Sigmoid colon (tissue), 7 donors: Measurements from ENCODE around the gene SLC51B. TPM values are rescaled to one million over a fixed set of nuclear protein-coding genes. Genes with fewer than 3 reads are reported as not detected.
A peak's percentile ranks its signal among the peaks of the same experiment; 100 is the strongest.

Experiments
- DNase-seq: peaks from one replicate; pipeline ENCODE4 v3.0.0-alpha.2; 2019
- H3K27ac ChIP-seq, 4 donors: fragments of 200-600 bp; sonication (generic); one replicate each; pipeline ENCODE4 v1.5.1; 2016 to 2019; ENCODE audit warnings: mild to moderate bottlenecking in 1 of 4
- H3K27me3 ChIP-seq, 3 donors: fragments of 200-600 bp; sonication (generic); one replicate each; pipeline ENCODE4 v1.5.1; 2019; ENCODE audit warnings: mild to moderate bottlenecking in 1 of 3
- H3K36me3 ChIP-seq, 4 donors: fragments of 200-600 bp; sonication (generic); one replicate each; pipeline ENCODE4 v1.5.1; 2016 to 2019
- H3K4me1 ChIP-seq, 4 donors: fragments of 200-600 bp; sonication (generic); one replicate each; pipeline ENCODE4 v1.5.1; 2017 to 2019
- H3K4me3 ChIP-seq, 4 donors: fragments of 200-600 bp; sonication (generic); one replicate each; pipeline ENCODE4 v1.5.1; 2017 to 2019; ENCODE audit warnings: mild to moderate bottlenecking in 2 of 4, moderate library complexity in 1 of 4
- H3K9me3 ChIP-seq, 4 donors: fragments of 200-600 bp in 3 of 4; sonication (generic) in 3 of 4; one replicate each; pipeline versions ENCODE4 v1.5.1 to v1.6.1; 2013 to 2019
- EP300 ChIP-seq, 4 donors: sonication (generic); formaldehyde crosslinking; IDR thresholded peaks; one replicate each; pipeline ENCODE4 v1.6.1; 2017; ENCODE audit warnings: antibody characterized with exemption in 4 of 4
- POLR2A ChIP-seq, 2 donors: fragments of 450-650 bp; IDR thresholded peaks; one replicate each; pipeline ENCODE4 v1.6.1; 2016; ENCODE audit warnings: antibody characterized with exemption in 2 of 2, mild to moderate bottlenecking in 2 of 2, moderate library complexity in 2 of 2
- POLR2AphosphoS5 ChIP-seq, 4 donors: sonication (generic); formaldehyde crosslinking; IDR thresholded peaks; one replicate each; pipeline ENCODE4 v1.6.1; 2017; ENCODE audit warnings: antibody characterized with exemption in 4 of 4
- WGBS, 2 donors: extraction: QIAGEN DNeasy Blood & Tissue Kit; methylation state at CpG; one replicate each; pipeline ENCODE4 v1.1.7; 2013; 5-methylcytosine and 5-hydroxymethylcytosine counted together
- intact Hi-C: fragments of 100-400 bp; cut with DNase I; formaldehyde crosslinking; loops from one replicate; pipeline ENCODE4 v1.15.1; 2023
- polyA plus RNA-seq, 3 donors: library from polyadenylated mRNA; stranded (reverse); fragments of 200-250 nt; gene quantifications; one replicate each; pipeline ENCODE4 v1.2.3, GENCODE V29; 2013
- total RNA-seq, 4 donors: library from RNA; depleted of rRNA; stranded (reverse); fragments of >200 nt; gene quantifications; one replicate each; pipeline ENCODE4 v1.1.0, GENCODE V29; 2016
- TF ChIP-seq, protein P1 (sequence below), 4 experiments: fragments of 450-650 bp in 3 of 4; fragments of 200-600 bp in 1 of 4; IDR thresholded peaks; one replicate each; pipeline ENCODE4 v1.5.1; 2016 to 2019; ENCODE audit warnings: antibody characterized with exemption in 4 of 4, mild to moderate bottlenecking in 3 of 4, moderate library complexity in 2 of 4
- donor health status: healthy with polysubstance abuse.
- donor health status: Bipolar disorder and iron deficiency.
- donor health status: healthy.

Gene SLC51B
- total and polyA plus RNA-seq, 7 donors = 76.3 to 92.5 (median 77.0) TPM; not detected in 4

DNA sequence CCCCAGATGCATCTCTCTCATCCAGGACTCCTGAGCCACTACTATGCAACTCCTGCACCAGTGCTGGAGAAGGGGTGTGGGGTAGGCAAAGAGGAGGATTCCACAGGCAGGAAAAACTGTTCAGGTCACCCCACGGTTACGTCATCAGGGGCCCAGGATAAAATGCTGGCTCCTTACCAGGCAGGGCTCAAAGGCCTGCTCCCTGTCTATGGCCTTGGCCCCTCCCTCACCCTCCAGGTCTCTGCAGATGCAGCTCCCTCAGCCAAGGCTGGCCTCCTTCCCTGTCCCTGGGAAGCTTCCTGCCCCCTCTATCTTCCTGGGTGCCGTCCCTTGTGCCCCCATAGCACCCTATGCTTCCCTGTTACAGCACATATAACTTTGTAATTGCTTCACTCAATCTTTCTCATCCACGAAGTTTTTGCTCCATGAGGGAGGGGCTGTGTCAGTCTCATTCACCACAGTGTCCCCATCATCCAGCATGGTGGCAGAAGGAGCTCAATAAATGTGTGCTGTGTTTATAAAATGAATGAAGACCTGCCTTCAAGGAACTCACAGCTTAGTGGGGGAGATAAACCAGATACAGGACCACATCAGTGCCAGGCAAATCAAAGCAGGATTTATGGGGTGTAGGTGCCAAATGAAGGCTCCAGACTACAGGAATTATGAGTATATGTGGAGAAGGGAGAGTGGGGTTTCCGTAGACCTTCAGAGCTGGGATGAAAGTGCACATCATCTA lies 50.0 kb downstream of the SLC51B start:
- 33 to 65% methylated on average over 5 of the region's 5 CpGs for WGBS, 2 donors
- TF ChIP-seq, protein P1, sequence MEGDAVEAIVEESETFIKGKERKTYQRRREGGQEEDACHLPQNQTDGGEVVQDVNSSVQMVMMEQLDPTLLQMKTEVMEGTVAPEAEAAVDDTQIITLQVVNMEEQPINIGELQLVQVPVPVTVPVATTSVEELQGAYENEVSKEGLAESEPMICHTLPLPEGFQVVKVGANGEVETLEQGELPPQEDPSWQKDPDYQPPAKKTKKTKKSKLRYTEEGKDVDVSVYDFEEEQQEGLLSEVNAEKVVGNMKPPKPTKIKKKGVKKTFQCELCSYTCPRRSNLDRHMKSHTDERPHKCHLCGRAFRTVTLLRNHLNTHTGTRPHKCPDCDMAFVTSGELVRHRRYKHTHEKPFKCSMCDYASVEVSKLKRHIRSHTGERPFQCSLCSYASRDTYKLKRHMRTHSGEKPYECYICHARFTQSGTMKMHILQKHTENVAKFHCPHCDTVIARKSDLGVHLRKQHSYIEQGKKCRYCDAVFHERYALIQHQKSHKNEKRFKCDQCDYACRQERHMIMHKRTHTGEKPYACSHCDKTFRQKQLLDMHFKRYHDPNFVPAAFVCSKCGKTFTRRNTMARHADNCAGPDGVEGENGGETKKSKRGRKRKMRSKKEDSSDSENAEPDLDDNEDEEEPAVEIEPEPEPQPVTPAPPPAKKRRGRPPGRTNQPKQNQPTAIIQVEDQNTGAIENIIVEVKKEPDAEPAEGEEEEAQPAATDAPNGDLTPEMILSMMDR (IDR thresholded peaks at IDR 0.05) = no peak
- TF ChIP-seq POLR2AphosphoS5 (IDR thresholded peaks at IDR 0.05) (peak; percentile 84 to 97 (median 92)), POLR2A (IDR thresholded peaks at IDR 0.05) (no peak), EP300 (IDR thresholded peaks at IDR 0.05) (peak; percentile 54 to 87 (median 64))
- H3K4me1 ChIP-seq = peaks cover 3 to 62% (median 57%) of the 10 kb centered on the region in 4 donors
- peaks cover 0 to 30% (median 13%) of the 10 kb centered on the region in 4 donors for H3K36me3 ChIP-seq
- no peaks in the 10 kb centered on the region for H3K9me3 ChIP-seq
- no peak overlapping the region for H3K4me3 ChIP-seq
- peak overlapping the region; percentile 82 to 95 (median 89) for H3K27ac ChIP-seq
- intact Hi-C loops = no loop called here
- H3K27me3 ChIP-seq = no peaks in the 10 kb centered on the region
- DNase-seq = peak; percentile 87

DNA sequence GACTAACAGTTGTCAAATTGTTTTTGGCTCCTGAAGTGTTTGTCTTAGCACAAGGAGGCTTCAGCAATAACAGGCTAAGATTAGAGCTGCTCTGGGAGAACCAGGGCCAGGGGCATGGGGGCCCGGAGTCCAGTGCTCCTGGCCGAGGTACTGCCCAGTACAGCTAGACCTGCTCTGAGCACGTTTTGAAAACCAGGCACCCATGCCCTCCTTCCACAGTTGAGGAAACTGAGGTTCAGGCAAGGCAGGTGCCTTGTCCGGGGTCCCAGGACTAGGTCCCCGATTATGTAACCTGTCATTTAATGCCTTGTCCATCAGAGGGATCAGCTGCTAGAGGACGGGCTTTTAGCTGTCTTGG lies 50.5 kb downstream of the SLC51B start:
- 87 to 91% methylated on average over 6 of the region's 6 CpGs for WGBS, 2 donors
- no peak overlapping the region for H3K4me3 ChIP-seq

DNA sequence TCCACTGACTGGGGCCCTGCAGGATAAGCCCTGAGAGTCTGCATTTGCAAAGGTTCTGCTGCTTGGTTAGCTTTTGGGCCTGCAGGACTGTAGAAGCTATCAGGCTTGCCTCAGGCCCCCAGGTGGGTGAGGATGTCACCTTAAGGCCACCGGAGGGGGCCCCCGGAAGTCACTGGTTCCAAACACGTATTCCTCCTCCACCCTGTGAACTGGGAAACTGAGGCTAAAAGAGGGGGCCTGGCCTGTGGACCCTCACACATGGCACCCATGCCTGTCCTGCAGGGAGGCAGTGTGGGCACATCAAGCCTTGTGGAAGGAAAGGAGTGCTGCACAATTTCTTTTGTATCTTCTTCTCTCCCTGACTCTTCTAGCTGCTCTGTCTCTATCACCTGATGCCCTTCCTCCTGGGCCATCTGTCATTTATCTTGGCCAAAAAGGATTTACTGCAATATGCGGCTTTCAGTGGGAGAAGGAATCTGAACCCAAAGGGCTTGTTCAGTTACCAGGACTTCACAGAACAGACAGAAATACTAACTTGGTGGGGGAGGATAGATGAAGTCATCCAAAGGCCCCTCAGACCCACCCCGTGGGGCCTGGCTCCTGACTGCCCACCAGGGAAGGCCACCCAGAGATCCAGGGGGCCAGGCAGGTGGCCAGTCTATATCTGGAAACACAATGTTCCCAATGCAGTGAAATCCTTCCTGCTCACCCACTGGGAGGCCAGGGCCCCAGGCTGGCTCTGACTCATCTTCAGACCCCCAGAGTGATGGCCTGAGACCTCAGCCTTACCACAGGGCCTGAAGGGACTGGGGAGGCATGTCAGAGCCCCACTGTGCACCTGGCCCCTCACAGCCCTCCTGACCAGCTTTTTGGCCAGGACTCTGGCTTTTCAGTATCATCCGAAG lies 51.5 kb downstream of the SLC51B start:
- intact Hi-C loops = loop anchor here (2.0 kb wide), 1 partner anchor 14 kb away; no protein-coding TSS in a partner anchor
- no peaks in the 10 kb centered on the region for H3K9me3 ChIP-seq
- H3K27ac ChIP-seq = peak overlapping the region in 3 of 4 donors; percentile 82 to 95 (median 83)
- peaks cover 3 to 68% (median 61%) of the 10 kb centered on the region in 4 donors for H3K4me1 ChIP-seq
- H3K4me3 ChIP-seq = no peak overlapping the region
- H3K27me3 ChIP-seq = no peaks in the 10 kb centered on the region
- 92 to 94% methylated on average over 6 of the region's 6 CpGs for WGBS, 2 donors
- peaks cover 0 to 39% (median 13%) of the 10 kb centered on the region in 4 donors for H3K36me3 ChIP-seq
- TF ChIP-seq POLR2AphosphoS5 (IDR thresholded peaks at IDR 0.05) = no peak
- TF ChIP-seq EP300 (IDR thresholded peaks at IDR 0.05) = no peak
- no peak for TF ChIP-seq POLR2A (IDR thresholded peaks at IDR 0.05)
- TF ChIP-seq, protein P1 (IDR thresholded peaks at IDR 0.05) = no peak
- DNase-seq = no peak

More for the DNA sequence above, 50.5 kb downstream of the SLC51B start:
- peaks cover 0 to 35% (median 13%) of the 10 kb centered on the region in 4 donors for H3K36me3 ChIP-seq
- no peaks in the 10 kb centered on the region for H3K27me3 ChIP-seq
- peak overlapping the region; percentile 82 to 95 (median 89) for H3K27ac ChIP-seq
- H3K4me1 ChIP-seq = peaks cover 3 to 61% (median 58%) of the 10 kb centered on the region in 4 donors
- H3K9me3 ChIP-seq = no peaks in the 10 kb centered on the region
- intact Hi-C loops = loop anchor here (2.0 kb wide), 1 partner anchor 13 kb away; no protein-coding TSS in a partner anchor
- DNase-seq = peak; percentile 69
- TF ChIP-seq, protein P1 (IDR thresholded peaks at IDR 0.05) = no peak
- TF ChIP-seq POLR2A (IDR thresholded peaks at IDR 0.05) (no peak), EP300 (IDR thresholded peaks at IDR 0.05) (no peak), POLR2AphosphoS5 (IDR thresholded peaks at IDR 0.05) (no peak)

DNA sequence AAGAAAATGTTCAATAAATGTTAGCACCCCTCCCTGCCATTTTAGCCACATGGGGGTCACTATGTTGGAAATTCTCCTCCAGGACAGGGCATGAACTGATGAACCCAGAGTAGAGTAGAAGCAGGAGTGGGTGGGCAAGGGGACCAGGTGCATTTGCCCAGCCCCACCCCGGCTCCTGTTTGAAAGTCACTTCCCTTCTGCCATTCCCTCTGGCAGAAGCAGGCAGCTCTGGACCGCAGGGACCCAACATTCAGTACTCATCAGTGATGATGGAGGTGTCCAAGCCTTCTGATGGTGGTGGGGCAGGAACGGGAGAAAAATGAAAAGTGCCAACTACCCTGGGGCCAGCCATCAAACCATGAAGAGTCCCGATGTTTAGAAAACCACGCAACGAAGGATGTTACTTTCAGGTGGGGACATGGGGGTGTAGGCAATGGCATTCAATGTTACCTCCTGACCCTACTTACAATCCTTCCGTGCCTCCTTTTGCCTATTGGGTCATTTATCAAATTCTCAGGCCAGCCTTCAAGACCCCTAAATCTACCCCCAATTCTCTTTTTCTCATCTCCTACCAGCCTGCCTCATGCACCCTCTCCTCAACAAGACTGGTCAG lies 52.6 kb downstream of the SLC51B start:
- peaks cover 0 to 45% (median 13%) of the 10 kb centered on the region in 4 donors for H3K36me3 ChIP-seq
- H3K27ac ChIP-seq = peak overlapping the region in 1 of 4 donors; percentile 95
- no peak for DNase-seq
- 95 to 96% methylated on average over 7 of the region's 7 CpGs for WGBS, 2 donors
- peaks cover 3 to 60% (median 53%) of the 10 kb centered on the region in 4 donors for H3K4me1 ChIP-seq
- H3K9me3 ChIP-seq = no peaks in the 10 kb centered on the region
- TF ChIP-seq EP300 (IDR thresholded peaks at IDR 0.05) (no peak), POLR2A (IDR thresholded peaks at IDR 0.05) (no peak)
- intact Hi-C loops = loop anchor here (2.0 kb wide), 1 partner anchor 15 kb away; no protein-coding TSS in a partner anchor
- H3K27me3 ChIP-seq = no peaks in the 10 kb centered on the region
- H3K4me3 ChIP-seq = no peak overlapping the region
